HFF-Myc (cell line): ENCODE results near the gene KRTAP17-1.

Source experiments
- DNase-seq: peaks from one replicate; pipeline ENCODE4 v3.0.0-alpha.2; 2011; ENCODE audit warnings: low read depth; ENCODE audit errors: extremely low read depth
- H3K4me3 ChIP-seq: replicated peaks from 2 replicates; pipeline ENCODE4 v1.5.1; 2011; ENCODE audit warnings: low read depth, mild to moderate bottlenecking, control low read depth, low read length
- TF ChIP-seq, protein P1 (sequence below): IDR thresholded peaks from 2 replicates; pipeline ENCODE4 v1.5.1; 2012; ENCODE audit warnings: mild to moderate bottlenecking, low read depth, low read length, control low read depth; ENCODE audit errors: missing control alignments

KRTAP17-1 gene

DNA sequence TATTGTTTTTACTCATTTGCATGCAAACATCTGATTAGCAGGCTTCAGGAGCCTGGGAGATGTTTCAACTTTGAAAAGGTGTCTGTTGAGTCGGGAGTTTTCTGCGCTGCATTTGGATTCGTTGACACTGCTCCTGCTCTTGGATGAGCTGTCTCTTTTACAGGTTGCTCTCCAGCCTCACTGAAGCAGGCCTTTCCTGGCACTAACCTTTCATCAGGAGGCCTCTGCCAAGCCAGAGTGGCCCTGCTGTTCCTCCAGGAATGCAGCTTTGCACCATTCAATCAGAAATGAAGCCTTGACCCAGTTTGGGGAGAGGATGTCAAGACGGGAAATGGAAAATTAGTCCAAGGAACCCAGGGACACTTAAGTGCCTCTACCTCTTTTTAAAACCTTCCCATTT is 12.5 kb downstream of the KRTAP17-1 start:
- no peak overlapping the region for H3K4me3 ChIP-seq
- no peak for DNase-seq
- TF ChIP-seq, protein P1, sequence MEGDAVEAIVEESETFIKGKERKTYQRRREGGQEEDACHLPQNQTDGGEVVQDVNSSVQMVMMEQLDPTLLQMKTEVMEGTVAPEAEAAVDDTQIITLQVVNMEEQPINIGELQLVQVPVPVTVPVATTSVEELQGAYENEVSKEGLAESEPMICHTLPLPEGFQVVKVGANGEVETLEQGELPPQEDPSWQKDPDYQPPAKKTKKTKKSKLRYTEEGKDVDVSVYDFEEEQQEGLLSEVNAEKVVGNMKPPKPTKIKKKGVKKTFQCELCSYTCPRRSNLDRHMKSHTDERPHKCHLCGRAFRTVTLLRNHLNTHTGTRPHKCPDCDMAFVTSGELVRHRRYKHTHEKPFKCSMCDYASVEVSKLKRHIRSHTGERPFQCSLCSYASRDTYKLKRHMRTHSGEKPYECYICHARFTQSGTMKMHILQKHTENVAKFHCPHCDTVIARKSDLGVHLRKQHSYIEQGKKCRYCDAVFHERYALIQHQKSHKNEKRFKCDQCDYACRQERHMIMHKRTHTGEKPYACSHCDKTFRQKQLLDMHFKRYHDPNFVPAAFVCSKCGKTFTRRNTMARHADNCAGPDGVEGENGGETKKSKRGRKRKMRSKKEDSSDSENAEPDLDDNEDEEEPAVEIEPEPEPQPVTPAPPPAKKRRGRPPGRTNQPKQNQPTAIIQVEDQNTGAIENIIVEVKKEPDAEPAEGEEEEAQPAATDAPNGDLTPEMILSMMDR, result no peak

GRCh38 chr17:41301916-41302901 is 13.3 kb downstream of the KRTAP17-1 start, which contains the start of gene KRTAP29-1:
TSS of gene KRTAP29-1 (minus strand) at chr17:41302851. CDS start at chr17:41302851, 0 bp downstream.
- TF ChIP-seq, protein P1, result no peak
- H3K4me3 ChIP-seq, result no peak within 1 kb of the TSS
- DNase-seq, result no peak

- no peak for DNase-seq
- no peak overlapping the region for H3K4me3 ChIP-seq
- TF ChIP-seq, protein P1, result no peak
Observed at GRCh38 chr17:41301204-41301790, 14.2 kb downstream of the KRTAP17-1 start.

GRCh38 chr17:41298458-41299135 is 16.9 kb downstream of the KRTAP17-1 start:
- no peak for DNase-seq
- no peak overlapping the region for H3K4me3 ChIP-seq
- TF ChIP-seq, protein P1, result no peak

- H3K4me3 ChIP-seq, result no peak overlapping the region
- DNase-seq, result no peak
- TF ChIP-seq, protein P1, result no peak
Observed at GRCh38 chr17:41296846-41297245, 18.7 kb downstream of the KRTAP17-1 start.

- no peak for DNase-seq
- TF ChIP-seq, protein P1, result no peak
- H3K4me3 ChIP-seq, result no peak overlapping the region
Observed at GRCh38 chr17:41294016-41294415, 21.5 kb downstream of the KRTAP17-1 start.
